A549 (cell line): ENCODE results near the gene SNRNP40. TPM values are rescaled to one million over a fixed set of nuclear protein-coding genes. Genes with fewer than 3 reads are reported as not detected.

Experiments used
- ATAC-seq, 2 experiments: fragments of 200-7000 bp in 1 of 2; fragments of >200 bp in 1 of 2; cut with Nextera tagmentation in 1 of 2; cut with Tn5 transposase in 1 of 2; 3 replicates each; pipeline versions ENCODE4 v1.8.0 to v1.9.1; 2018 to 2020; ENCODE audit warnings: mild to moderate bottlenecking in 1 of 2, moderate library complexity in 1 of 2
- CTCF ChIA-PET: fragments of 300-600 bp; sonication (Branson Sonifier 250); formaldehyde crosslinking; extraction: SDS; loops from one replicate; lab custom pipeline; 2021; ENCODE audit warnings: antibody characterized with exemption, inconsistent platforms; lab: Yijun Ruan, JAX
- POLR2A ChIA-PET: fragments of 350-600 bp; formaldehyde crosslinking; extraction: SDS; loops from one replicate; lab custom pipeline; 2021; ENCODE audit warnings: antibody characterized with exemption, inconsistent platforms; lab: Yijun Ruan, JAX
- DNase-seq, 2 experiments: peaks; one replicate each; pipeline versions ENCODE4 v3.0.0 to v3.0.0-alpha.2; 2011 to 2016; ENCODE audit warnings: low read depth in 1 of 2, low spot score in 1 of 2
- FAIRE-seq: peaks from 2 replicates; lab custom pipeline; 2011; peaks lifted over from hg19 to GRCh38; lab: Jason Lieb, UNC
- H3K27ac ChIP-seq, 2 experiments: fragments of >200 bp; sonication (Bioruptor Twin); formaldehyde crosslinking; 3 replicates each; pipeline ENCODE4 v1.5.1; 2016 to 2017
- H3K4me1 ChIP-seq: fragments of >200 bp; sonication (Bioruptor Twin); formaldehyde crosslinking; 3 replicates; pipeline ENCODE4 v1.6.1; 2016
- H3K4me2 ChIP-seq: fragments of >200 bp; sonication (Bioruptor Twin); formaldehyde crosslinking; 3 replicates; pipeline ENCODE4 v1.6.1; 2016
- H3K4me3 ChIP-seq: fragments of >200 bp; sonication (Bioruptor Twin); formaldehyde crosslinking; 3 replicates; pipeline ENCODE4 v1.5.1; 2016
- H3K9me3 ChIP-seq: fragments of >200 bp; sonication (Bioruptor Twin); formaldehyde crosslinking; 3 replicates; pipeline ENCODE4 v1.6.1; 2016
- BHLHE40 ChIP-seq: IDR thresholded peaks from 2 replicates; pipeline ENCODE4 v1.6.1; 2012; ENCODE audit warnings: low read depth, low read length, inconsistent platforms
- CBX2 ChIP-seq: fragments of 200-600 bp; sonication (generic); IDR thresholded peaks from 2 replicates; pipeline ENCODE4 v1.6.1; 2016; ENCODE audit warnings: low read depth, mild to moderate bottlenecking, borderline replicate concordance
- CBX8 ChIP-seq: fragments of 200-600 bp; sonication (generic); IDR thresholded peaks from 2 replicates; pipeline ENCODE4 v1.6.1; 2016
- CHD4 ChIP-seq: fragments of 200-600 bp; sonication (generic); IDR thresholded peaks from 2 replicates; pipeline ENCODE4 v1.6.1; 2016; ENCODE audit warnings: antibody characterized with exemption, mild to moderate bottlenecking, borderline replicate concordance
- EHF ChIP-seq: fragments of 250-450 bp; sonication (Bioruptor Pico); IDR thresholded peaks from 2 replicates; pipeline ENCODE4 v1.5.0; 2020; ENCODE audit warnings: mild to moderate bottlenecking
- JUN ChIP-seq, 2 experiments: fragments of >200 bp; sonication (Bioruptor Twin); formaldehyde crosslinking; IDR thresholded peaks; 2 replicates in 1 of 2; 3 replicates in 1 of 2; pipeline ENCODE4 v1.6.1; 2016 to 2017
- JUNB ChIP-seq: fragments of >200 bp; sonication (Bioruptor Twin); formaldehyde crosslinking; IDR thresholded peaks from 2 replicates; pipeline ENCODE4 v1.6.1; 2016
- KDM5A ChIP-seq: fragments of 200-600 bp; sonication (generic); IDR thresholded peaks from 2 replicates; pipeline ENCODE4 v1.6.1; 2016; ENCODE audit warnings: antibody characterized with exemption, mild to moderate bottlenecking
- MAFK ChIP-seq: fragments of 450-650 bp; IDR thresholded peaks from 2 replicates; pipeline ENCODE4 v1.6.1; 2014; ENCODE audit not compliant: partially characterized antibody
- NPAS2 ChIP-seq: fragments of 250-450 bp; sonication (Bioruptor Pico); IDR thresholded peaks from 2 replicates; pipeline ENCODE4 v1.8.0; 2022; ENCODE audit warnings: mild to moderate bottlenecking, moderate library complexity, borderline replicate concordance
- NR3C1 ChIP-seq: fragments of >200 bp; sonication (Bioruptor Twin); formaldehyde crosslinking; IDR thresholded peaks from 3 replicates; pipeline ENCODE4 v1.6.1; 2017
- POLR2A ChIP-seq: IDR thresholded peaks from 2 replicates; pipeline ENCODE4 v1.6.1; 2012; ENCODE audit warnings: mild to moderate bottlenecking, low read length
- RARB ChIP-seq: fragments of 250-450 bp; sonication (Bioruptor Pico); IDR thresholded peaks from 2 replicates; pipeline ENCODE4 v1.8.0; 2021; ENCODE audit warnings: mild to moderate bottlenecking, moderate library complexity
- RCOR1 ChIP-seq: fragments of 150-350 bp; IDR thresholded peaks from 2 replicates; pipeline ENCODE4 v1.6.1; 2014; ENCODE audit warnings: antibody characterized with exemption, low read length, low read depth
- TFCP2L1 ChIP-seq: fragments of 250-450 bp; sonication (Bioruptor Pico); IDR thresholded peaks from 2 replicates; pipeline ENCODE4 v1.5.0; 2021; ENCODE audit warnings: mild to moderate bottlenecking
- ZC3H11A ChIP-seq: fragments of 450-650 bp; IDR thresholded peaks from 2 replicates; pipeline ENCODE4 v1.6.1; 2014; ENCODE audit warnings: antibody characterized with exemption, mild to moderate bottlenecking
- ZFP36 ChIP-seq: fragments of 450-650 bp; IDR thresholded peaks from 2 replicates; pipeline ENCODE4 v1.6.1; 2014; ENCODE audit warnings: borderline replicate concordance; ENCODE audit not compliant: partially characterized antibody
- ZNF302 ChIP-seq: fragments of 250-450 bp; sonication (Bioruptor Pico); IDR thresholded peaks from 2 replicates; pipeline ENCODE4 v1.9.0; 2021; ENCODE audit warnings: inconsistent platforms, mild to moderate bottlenecking, moderate library complexity
- WGBS: methylation state at CpG from one replicate; pipeline ENCODE4 v1.1.6; 2017; ENCODE audit errors: missing lambda C conversion rate; 5-methylcytosine and 5-hydroxymethylcytosine counted together
- polyA plus RNA-seq, 4 experiments: library from polyadenylated mRNA; depleted of rRNA in 3 of 4; stranded (reverse); fragments of >200 nt; fragmentation: RNase III in 1 of 4; extraction: RNeasy Plus Mini Kit Qiagen cat#74134 plus additional on column Dnase treatment in 1 of 4; gene quantifications; 2 replicates in 3 of 4; 3 replicates in 1 of 4; pipeline ENCODE4 v1.2.3, GENCODE V29; 2011 to 2017
- TF ChIP-seq, protein P1 (sequence below): fragments of >200 bp; sonication (Bioruptor Twin); formaldehyde crosslinking; IDR thresholded peaks from 2 replicates; pipeline ENCODE4 v1.6.1; 2016
- TF ChIP-seq, protein P2 (sequence below): fragments of 450-650 bp; IDR thresholded peaks from 2 replicates; pipeline ENCODE4 v1.6.1; 2014; ENCODE audit warnings: antibody characterized with exemption

Gene SNRNP40
- polyA plus RNA-seq, 2 of the 4 experiments (the other 2 are of a cell fraction) = 47.4 to 72.5 TPM

GRCh38 chr1:31222176-31222575 is 74.4 kb downstream of the SNRNP40 start:
- H3K4me3 ChIP-seq = no peak overlapping the region
- ChIA-PET CTCF (interaction anchor here (1.1 kb wide), 1 partner anchor 23 kb away, joined by 3 read pairs; no protein-coding TSS in a partner anchor), POLR2A (no interaction called here)
- no peak for FAIRE-seq
- H3K9me3 ChIP-seq = no peaks in the 10 kb centered on the region
- WGBS = 59% methylated on average over 2 of the region's 3 CpGs
- no peak overlapping the region for H3K4me2 ChIP-seq
- H3K27ac ChIP-seq = no peak overlapping the region
- TF ChIP-seq RARB (CRISPR knock-in tag) = no peak
- TF ChIP-seq JUNB = no peak
- TF ChIP-seq MAFK = no peak
- TF ChIP-seq, protein P1, sequence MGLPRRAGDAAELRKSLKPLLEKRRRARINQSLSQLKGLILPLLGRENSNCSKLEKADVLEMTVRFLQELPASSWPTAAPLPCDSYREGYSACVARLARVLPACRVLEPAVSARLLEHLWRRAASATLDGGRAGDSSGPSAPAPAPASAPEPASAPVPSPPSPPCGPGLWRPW = no peak
- TF ChIP-seq JUN (IDR thresholded peaks at IDR 0.05) = no peak
- TF ChIP-seq CHD4 = no peak
- no peak for TF ChIP-seq BHLHE40
- TF ChIP-seq TFCP2L1 (CRISPR knock-in tag) = no peak
- no peak for TF ChIP-seq KDM5A
- no peak for TF ChIP-seq NPAS2 (CRISPR knock-in tag)
- no peak for DNase-seq
- no peaks in the 10 kb centered on the region for H3K4me1 ChIP-seq
- no peak for ATAC-seq

DNA sequence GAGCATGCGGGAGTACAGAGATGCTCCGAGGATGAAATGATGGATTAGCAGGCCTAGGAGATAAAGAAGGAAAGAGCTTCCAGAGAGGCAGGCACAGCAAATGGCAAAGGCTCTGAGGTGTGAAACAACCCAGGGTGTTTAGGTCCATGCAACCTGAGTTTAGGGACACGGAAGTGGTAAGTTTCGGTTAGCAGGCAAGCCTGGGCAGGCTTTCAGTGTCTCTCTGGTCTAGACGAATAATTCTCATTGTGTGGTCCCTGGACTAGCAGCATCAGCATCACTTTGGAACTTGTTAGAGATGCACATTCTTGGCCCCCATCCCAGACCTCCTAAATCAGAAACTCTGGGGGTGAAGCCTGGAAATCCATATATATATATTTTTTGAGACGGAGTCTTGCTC is 75.5 kb downstream of the SNRNP40 start:
- no peaks in the 10 kb centered on the region for H3K4me1 ChIP-seq
- H3K27ac ChIP-seq = no peak overlapping the region
- DNase-seq = no peak
- H3K4me3 ChIP-seq = no peak overlapping the region
- no peak for TF ChIP-seq ZFP36
- no peak for TF ChIP-seq NR3C1
- no peak for TF ChIP-seq TFCP2L1 (CRISPR knock-in tag)
- no peak for TF ChIP-seq EHF
- no peak for TF ChIP-seq ZC3H11A
- TF ChIP-seq, protein P2, sequence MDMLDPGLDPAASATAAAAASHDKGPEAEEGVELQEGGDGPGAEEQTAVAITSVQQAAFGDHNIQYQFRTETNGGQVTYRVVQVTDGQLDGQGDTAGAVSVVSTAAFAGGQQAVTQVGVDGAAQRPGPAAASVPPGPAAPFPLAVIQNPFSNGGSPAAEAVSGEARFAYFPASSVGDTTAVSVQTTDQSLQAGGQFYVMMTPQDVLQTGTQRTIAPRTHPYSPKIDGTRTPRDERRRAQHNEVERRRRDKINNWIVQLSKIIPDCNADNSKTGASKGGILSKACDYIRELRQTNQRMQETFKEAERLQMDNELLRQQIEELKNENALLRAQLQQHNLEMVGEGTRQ = no peak
- TF ChIP-seq RARB (CRISPR knock-in tag) = no peak
- TF ChIP-seq RCOR1 = no peak
- TF ChIP-seq ZNF302 (CRISPR knock-in tag) = no peak
- no peaks in the 10 kb centered on the region for H3K9me3 ChIP-seq
- H3K4me2 ChIP-seq = no peak overlapping the region
- ATAC-seq = no peak
- CTCF ChIA-PET = interaction anchor here (0.7 kb wide), 1 partner anchor 39 kb away, joined by 3 read pairs; no protein-coding TSS in a partner anchor
- no peak for FAIRE-seq
- WGBS = 83% methylated on average over 6 of the region's 6 CpGs
- POLR2A ChIA-PET = no interaction called here

- POLR2A ChIA-PET = no interaction called here
These were observed 77.1 kb downstream of the SNRNP40 start for GRCh38 chr1:31219489-31219888.

DNA sequence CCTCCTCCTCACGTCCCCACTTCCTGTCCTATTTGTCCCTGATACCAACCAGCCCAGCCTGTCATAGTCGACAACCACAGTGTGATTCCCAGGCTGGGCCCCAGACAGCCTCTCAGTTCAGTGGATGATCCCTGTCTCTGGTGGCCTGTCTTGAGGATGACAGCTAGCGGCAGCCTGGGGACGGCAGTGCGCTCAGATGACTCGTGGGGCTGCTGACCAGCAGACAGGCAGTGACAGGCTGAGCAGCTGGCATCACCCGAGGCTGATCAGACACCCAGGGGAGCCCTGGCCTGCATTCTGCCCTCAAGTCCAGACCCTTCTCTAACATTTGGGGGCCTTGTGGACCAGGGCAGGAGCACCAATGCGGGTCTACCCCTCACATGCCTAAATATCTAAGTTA is 77.9 kb downstream of the SNRNP40 start:
- Histone ChIP-seq H3K27ac (no peak overlapping the region), H3K4me1 (no peaks in the 10 kb centered on the region), H3K4me2 (no peak overlapping the region), H3K4me3 (no peak overlapping the region), H3K9me3 (no peaks in the 10 kb centered on the region)
- DNase-seq = no peak
- 45% methylated on average over 6 of the region's 8 CpGs for WGBS
- ChIA-PET POLR2A (no interaction called here), CTCF (no interaction called here)
- no peak for FAIRE-seq
- TF ChIP-seq ZNF302 (CRISPR knock-in tag) = no peak
- TF ChIP-seq POLR2A = no peak
- no peak for ATAC-seq

More at GRCh38 chr1:31219489-31219888, 77.1 kb downstream of the SNRNP40 start:
- Histone ChIP-seq H3K4me1 (no peaks in the 10 kb centered on the region), H3K4me3 (no peak overlapping the region), H3K4me2 (no peak overlapping the region), H3K9me3 (no peaks in the 10 kb centered on the region), H3K27ac (no peak overlapping the region)
- 73% methylated on average over 3 of the region's 6 CpGs for WGBS
- TF ChIP-seq ZFP36 (no peak), CBX2 (no peak), RCOR1 (no peak), CHD4 (no peak), ZNF302 (CRISPR knock-in tag) (no peak), CBX8 (no peak)
- no peak for DNase-seq
- CTCF ChIA-PET = interaction anchor here (0.9 kb wide), 1 partner anchor 11 kb away, joined by 3 read pairs; no protein-coding TSS in a partner anchor
- no peak for FAIRE-seq
- ATAC-seq = no peak
